Testis (tissue), 2 donors: ENCODE results near the gene TMEM91.

ENCODE experiments used
- POLR2A ChIP-seq: fragments of 450-650 bp; IDR thresholded peaks from one replicate; pipeline ENCODE4 v1.6.1; 2017; ENCODE audit warnings: antibody characterized with exemption, mild to moderate bottlenecking, moderate library complexity
- TF ChIP-seq, protein P1 (sequence below), 3 experiments: fragments of 450-650 bp in 2 of 3; fragments of 200-600 bp in 1 of 3; sonication (generic) in 1 of 3; IDR thresholded peaks; one replicate each; pipeline ENCODE4 v1.5.1; 2016 to 2019; ENCODE audit warnings: antibody characterized with exemption in 3 of 3, mild to moderate bottlenecking in 2 of 3, moderate library complexity in 1 of 3

DNA sequence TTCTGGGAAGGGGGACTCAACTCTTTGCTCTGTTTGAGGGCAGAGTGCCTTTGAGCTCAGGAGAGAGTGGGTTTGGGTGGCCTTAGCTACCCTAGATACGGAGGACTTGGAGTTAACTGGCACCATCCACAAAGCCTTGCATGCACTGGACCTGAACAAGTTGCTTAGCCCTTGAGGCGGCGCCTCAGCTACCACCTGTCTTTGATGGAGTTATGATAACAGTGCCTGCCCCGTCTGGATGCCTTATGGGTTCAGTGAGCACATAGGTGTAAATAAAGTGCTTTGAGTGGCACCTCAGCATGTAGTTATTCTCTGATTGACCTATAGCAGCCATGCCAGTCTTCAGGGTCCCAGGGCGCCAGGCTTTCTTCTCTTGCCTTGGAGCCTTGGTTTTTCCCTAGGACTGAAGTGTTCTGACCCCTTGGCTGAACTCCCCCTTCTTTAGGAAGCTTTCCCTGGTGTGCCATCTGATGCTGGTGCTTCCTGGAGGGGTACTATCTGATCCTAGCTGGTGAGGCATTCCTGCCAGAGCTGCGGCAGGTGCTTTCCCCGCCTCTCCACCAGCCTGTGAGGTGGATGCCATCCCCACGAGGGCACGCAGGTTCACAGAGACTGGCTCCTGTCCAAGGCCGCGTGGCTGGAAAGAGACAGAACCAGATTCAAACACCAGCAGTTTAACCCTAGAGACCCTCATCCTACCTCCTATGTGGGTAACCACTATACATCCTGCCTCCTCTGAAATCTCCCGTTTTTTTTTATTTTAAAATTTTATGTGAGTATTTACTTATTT is 27.0 kb downstream of the TMEM91 start:
- TF ChIP-seq, protein P1, sequence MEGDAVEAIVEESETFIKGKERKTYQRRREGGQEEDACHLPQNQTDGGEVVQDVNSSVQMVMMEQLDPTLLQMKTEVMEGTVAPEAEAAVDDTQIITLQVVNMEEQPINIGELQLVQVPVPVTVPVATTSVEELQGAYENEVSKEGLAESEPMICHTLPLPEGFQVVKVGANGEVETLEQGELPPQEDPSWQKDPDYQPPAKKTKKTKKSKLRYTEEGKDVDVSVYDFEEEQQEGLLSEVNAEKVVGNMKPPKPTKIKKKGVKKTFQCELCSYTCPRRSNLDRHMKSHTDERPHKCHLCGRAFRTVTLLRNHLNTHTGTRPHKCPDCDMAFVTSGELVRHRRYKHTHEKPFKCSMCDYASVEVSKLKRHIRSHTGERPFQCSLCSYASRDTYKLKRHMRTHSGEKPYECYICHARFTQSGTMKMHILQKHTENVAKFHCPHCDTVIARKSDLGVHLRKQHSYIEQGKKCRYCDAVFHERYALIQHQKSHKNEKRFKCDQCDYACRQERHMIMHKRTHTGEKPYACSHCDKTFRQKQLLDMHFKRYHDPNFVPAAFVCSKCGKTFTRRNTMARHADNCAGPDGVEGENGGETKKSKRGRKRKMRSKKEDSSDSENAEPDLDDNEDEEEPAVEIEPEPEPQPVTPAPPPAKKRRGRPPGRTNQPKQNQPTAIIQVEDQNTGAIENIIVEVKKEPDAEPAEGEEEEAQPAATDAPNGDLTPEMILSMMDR (IDR thresholded peaks at IDR 0.05): no peak
- TF ChIP-seq POLR2A: no peak
